ENCODE data around the gene ETFA.
"Not testable (repeated sequence)": the region's sequence is repeated elsewhere in the genome, so short reads cannot be mapped to it uniquely, and the experiment has no call there.

ETFA gene

DNA sequence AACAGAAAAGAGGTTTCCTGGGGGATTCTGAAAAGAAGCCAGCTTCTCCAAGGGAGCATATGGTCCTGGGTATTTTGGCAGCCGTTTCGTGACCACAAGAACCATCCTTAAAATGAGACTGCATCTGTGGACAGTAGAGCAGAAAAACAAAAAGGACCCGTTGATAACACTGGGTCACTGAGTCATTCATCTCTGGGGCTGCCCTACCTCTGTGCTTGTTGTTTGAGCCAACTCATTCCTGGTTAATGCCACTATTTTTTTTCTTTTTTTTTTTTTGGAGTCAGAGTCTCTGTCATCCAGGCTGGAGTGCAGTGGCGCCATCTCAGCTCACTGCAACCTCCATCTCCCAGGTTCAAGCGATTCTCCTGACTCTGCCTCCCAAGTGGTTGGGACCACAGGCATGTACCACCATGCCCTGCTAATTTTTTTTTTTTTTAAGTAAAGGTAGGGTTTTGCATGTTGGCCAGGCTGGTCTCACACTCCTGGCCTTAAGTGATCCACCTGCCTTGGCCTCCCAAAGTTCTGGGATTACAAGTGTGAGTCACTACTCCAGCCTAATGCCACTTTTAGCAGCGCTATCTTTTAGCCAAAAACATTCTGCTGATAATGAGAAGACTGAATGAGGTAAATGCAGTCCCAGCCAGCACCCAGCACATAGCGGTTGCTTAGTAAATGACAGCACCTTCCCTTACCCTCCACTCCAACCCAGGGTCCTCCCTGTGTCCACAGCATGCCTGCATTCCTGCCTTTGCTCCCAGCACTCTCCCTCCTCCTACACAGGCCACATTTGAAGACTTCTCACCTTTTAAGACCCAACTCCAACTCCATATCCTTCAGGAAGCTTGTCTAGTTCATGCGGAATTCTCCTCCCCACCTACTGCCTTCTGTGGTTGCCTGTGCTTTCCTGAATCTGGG lies 16.2 kb upstream of the ETFA start:
- DNase-seq (ENCODE audit: low read depth, low spot score) = no peak

DNA sequence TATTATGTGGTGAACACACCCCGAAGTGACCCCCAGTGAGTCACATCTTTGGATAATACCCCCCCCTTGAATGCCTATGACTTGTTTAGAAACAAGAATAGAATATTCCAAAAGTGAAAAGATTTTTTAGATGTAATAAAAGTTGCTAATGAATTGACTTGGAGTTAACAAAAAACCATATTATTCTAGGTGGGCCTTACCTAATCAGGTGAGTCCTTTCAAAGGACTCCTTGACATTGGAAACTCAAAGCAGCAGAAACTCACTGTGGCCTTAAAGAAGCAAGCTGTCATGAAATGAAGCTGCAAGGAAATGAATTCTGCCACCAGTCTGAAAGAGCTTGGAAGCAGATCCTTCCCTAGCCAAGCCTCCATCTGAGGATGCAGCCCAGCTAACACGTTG lies 14.4 kb upstream of the ETFA start:
- no peak for DNase-seq (ENCODE audit: low read depth, low spot score)

- DNase-seq (ENCODE audit: low read depth, low spot score) = no peak
Measured at GRCh38 chr15:76324066-76324465, 12.8 kb upstream of the ETFA start.

DNA sequence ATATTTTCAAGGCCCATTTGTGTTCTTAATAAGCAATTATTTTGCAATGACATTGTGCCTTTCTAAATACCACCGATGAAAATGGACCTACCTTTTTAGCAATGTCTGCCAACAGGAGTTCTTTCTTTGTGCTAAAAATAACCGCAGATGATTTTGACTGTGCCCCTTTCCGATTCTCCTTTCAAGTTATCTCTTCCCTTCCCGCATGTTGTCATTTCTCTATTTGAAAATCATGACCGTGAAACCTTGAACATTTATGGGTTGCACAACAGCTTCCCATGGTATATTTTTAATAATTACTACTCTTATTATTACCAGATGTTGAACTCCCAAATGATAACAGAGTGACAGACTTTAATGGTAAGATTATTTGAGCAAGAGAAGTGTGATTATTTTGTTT lies 10.3 kb upstream of the ETFA start:
- no peak for DNase-seq (ENCODE audit: low read depth, low spot score)

GRCh38 chr15:76321171-76321570 lies 9.9 kb upstream of the ETFA start:
- no peak for DNase-seq (ENCODE audit: low read depth, low spot score)

DNA sequence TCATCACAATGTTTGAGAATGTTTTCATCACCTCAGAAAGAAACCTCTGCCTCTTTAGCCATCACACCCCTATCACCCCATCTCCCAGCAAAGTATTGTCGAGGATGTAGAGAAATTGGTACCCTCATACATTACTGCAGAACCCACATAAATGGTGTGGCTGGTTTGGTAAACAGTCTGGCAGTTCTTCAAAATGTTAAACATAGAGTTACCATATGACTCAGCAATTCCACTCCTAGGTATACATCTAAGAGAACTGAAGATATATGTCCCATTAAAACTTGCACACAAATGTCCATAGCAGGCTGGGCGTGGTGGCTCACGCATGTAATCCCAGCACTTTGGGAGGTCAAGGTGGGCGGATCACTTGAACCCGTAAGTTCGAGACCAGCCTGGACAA lies 8.7 kb upstream of the ETFA start:
- no peak for DNase-seq (ENCODE audit: low read depth, low spot score)

DNA sequence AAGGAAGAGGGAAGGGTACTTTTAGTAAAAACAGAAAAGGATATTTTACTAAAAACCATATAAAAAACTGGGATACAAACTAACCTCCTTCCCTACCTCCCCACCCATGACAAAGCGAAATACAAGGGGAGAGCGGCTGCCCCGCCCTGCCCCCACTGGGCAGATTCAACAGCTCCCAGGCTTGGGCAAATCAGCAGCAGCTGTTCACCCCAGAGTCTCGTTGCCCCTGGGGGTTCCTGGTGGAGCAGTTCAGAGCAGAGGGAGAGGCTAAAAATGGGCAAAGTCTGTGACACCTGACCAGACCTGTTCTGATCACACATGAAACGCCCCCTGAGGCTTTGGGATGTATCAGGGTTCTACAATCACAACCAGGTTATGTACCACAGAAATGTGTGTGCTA lies 2.5 kb upstream of the ETFA start:
- DNase-seq (ENCODE audit: low read depth, low spot score) = no peak

DNA sequence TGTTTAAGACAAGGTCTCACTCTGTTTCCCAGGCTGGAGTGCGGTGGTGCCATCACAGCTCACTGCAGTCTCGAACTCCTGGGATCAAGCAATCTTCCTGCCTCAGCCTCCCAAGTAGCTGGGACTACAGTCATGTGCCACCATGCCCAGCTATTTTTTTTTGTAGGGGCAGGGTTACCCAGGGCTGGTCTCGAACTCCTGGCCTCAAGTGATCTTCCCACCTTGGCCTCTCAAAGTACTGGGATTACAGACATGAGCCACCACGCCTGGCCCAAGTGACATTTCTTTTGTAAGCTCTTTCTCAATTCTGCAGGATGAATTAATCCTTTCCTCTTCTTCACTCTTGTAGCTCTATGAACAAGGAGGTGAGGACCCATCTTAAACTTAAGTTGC lies 1.9 kb upstream of the ETFA start:
- DNase-seq (ENCODE audit: low read depth, low spot score) = not testable (repeated sequence)

DNA sequence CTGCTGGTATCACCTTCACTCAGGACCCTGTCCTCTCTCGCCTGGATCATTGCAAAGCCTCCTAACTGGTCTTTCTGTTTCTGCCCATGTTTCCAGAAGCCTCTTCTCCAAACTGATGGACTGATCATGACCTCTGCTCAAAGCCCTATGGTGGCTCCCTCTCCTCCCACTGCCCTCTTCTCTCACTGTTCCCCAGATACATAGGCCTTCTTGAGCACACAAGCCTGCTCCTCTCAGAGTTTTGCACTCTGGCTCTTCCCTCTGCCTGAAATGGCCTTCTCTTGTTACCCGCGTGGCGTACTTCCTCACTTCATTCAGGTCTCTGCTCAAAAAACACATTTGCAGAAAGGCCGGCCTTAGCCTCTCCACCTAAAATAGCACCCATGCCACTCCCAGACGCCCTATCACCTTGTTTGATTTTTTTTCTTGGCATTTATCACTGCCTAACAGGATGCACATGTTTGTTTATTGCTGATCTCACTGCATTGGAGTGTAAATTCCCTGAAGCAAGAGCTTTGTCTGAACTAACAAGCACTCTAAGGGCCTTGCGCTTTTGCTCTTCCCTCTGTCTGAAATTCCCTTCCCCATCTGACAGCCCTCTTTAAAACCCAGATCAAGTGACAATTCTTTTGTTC lies 1.4 kb upstream of the ETFA start:
- no peak for DNase-seq (ENCODE audit: low read depth, low spot score)

DNA sequence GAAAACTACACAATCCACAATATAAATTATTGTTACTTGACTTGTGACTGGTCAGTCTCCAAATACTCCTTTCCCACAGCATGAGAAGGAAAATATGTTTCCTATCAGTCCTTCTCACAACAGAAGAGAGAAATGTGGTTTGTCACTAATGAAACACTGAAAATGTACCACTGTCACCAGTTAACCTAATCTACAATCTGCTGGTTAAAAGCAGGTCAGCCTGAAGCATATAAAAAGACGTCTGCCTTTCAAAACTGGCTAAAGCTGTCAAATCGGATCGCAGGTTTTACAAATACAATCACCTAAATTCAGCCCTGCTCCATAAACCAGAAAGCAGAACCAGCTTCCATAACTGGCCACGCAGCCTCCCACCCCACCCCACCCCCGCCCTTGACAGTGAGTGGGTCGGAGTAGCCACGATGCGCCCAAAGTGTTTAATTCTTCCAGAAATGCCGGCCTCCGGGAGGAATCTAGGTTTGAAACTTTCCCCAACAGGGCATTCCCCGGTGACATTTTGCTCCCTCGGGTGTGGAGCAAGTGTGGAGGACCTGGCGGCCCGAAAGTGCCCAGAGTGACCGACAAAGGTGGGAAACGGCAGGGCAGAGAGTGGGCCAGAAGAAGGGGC lies 682 bp downstream of the ETFA start:
- DNase-seq (ENCODE audit: low read depth, low spot score) = no peak

GRCh38 chr15:76309601-76310330 lies 1.5 kb downstream of the ETFA start:
- DNase-seq (ENCODE audit: low read depth, low spot score) = no peak

- no peak for DNase-seq (ENCODE audit: low read depth, low spot score)
Measured at GRCh38 chr15:76303909-76304308, 7.4 kb downstream of the ETFA start.

DNA sequence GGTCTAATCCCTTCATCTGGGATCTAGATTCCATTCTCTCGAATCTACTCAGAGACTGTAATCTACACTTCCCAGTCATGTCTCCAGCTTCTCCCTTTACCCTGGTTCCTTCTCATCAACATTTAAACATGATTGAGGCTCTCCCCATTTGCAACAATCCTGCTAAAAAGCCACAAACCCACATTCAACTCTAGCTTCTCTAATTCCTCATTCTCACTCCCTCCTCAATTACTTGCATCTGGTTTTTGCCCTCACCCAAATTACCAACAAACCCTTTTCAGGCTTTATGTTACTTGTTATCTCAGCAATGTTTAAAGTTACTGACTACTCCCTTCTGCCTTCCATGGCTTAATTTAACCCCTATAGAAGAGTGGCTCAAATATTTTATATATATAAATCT lies 11.5 kb downstream of the ETFA start:
- no peak for DNase-seq (ENCODE audit: low read depth, low spot score)

DNA sequence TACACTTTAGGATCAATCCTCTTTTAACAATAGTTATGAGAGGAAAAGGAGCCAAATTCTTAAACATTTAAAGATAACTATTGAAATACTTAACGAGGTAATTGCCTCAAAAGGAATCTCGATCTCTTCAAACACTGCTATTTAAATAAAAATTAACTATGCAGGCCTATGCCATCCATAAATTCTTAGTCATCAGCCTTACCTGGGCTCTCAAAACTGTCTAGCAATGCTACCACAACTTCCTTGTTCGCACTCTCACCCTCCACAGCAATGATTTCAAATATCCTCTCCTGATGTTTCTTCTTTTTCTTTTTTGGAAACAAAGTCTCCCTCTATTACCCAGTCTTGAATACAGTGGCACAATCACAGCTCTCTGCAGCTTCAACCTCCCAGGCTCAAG lies 12.3 kb downstream of the ETFA start:
- DNase-seq (ENCODE audit: low read depth, low spot score) = no peak

DNA sequence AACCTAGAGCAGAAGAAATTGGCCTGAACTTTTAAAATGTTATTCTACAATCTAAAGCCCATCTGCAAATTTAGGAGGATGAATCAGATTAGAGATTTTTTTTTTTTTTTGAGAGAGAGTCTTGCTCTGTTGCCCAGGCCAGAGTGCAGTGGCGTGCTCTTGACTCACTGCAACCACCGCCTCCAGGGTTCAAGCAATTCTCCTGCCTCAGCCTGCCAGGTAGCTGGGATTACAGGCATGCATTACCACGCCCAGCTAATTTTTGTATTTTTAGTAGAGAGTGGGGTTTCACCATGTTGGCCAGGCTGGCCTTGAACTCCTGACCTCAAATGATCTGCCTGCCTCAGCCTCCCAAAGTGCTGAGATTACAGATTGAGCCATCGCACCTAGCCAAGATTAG lies 13.3 kb downstream of the ETFA start:
- not testable (repeated sequence) for DNase-seq (ENCODE audit: low read depth, low spot score)

GRCh38 chr15:76296849-76297248 lies 14.4 kb downstream of the ETFA start:
- DNase-seq (ENCODE audit: low read depth, low spot score) = no peak

DNA sequence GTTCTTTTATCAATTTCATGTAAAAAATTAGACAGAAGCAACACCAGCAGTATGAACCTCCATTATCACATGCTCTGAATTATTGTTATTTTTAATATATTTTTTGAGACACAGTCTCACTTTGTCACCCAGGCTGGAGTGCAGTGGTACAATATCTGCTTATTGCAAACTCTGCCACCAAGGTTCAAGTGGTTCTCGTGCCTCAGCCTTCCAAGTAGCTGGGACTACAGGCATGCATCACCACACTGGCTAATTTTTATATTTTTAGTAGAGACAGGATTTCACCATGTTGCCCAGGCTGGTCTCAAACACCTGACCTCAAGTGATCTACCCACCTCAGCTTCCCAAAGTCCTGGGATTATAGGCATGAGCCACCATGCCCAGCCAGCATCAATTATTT lies 16.8 kb downstream of the ETFA start:
- not testable (repeated sequence) for DNase-seq (ENCODE audit: low read depth, low spot score)

DNA sequence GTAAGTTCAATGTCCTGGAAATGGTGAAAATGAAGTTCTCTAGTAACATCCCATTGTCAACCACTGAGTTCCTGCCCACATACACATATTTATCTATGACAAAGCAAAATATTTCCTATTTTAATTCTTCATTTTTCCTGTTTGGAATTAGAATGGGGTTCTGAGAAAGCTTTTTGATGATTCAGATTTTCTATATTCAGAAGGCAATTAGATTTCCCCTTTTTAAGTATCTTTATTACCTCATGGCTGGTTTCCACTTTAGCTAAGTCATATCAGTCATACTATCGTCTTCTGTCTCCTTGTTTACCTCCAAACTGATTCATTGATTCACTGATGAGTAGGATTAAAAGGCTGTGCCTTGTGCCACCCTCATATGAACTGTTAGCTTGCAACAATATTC lies 17.9 kb downstream of the ETFA start:
- no peak for DNase-seq (ENCODE audit: low read depth, low spot score)

DNA sequence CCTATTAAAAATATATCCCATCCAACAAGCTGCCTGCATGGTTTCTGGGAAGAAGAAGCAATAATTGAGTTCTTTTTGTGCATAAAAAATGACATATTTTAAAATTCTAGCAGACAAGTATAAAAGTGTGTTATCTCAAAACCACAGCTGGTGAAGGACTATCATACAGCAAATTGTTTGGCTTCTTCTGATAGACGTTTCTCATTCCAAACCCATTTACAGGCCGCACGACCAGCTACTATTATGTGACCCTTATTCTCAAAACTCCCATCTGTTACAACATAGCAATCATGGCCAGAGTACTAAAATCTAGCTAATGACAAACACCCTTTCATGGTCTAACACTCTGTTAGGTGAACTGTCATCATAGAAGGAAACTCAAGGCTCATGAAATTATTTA lies 21.7 kb downstream of the ETFA start:
- no peak for DNase-seq (ENCODE audit: low read depth, low spot score)

- no peak for DNase-seq (ENCODE audit: low read depth, low spot score)
Measured at GRCh38 chr15:76286271-76286879, 24.9 kb downstream of the ETFA start.

- no peak for DNase-seq (ENCODE audit: low read depth, low spot score)
Measured at GRCh38 chr15:76285241-76285825, 25.9 kb downstream of the ETFA start.
